ENCODE results near the gene DZIP3. TPM values are rescaled to one million over a fixed set of nuclear protein-coding genes. Genes with fewer than 3 reads are reported as not detected.

The DZIP3 gene
- total and polyA plus RNA-seq, 2 donors (not counting 1 experiment from before 2014, with no cell fraction given), result 6.8 to 11.1 TPM

DNA sequence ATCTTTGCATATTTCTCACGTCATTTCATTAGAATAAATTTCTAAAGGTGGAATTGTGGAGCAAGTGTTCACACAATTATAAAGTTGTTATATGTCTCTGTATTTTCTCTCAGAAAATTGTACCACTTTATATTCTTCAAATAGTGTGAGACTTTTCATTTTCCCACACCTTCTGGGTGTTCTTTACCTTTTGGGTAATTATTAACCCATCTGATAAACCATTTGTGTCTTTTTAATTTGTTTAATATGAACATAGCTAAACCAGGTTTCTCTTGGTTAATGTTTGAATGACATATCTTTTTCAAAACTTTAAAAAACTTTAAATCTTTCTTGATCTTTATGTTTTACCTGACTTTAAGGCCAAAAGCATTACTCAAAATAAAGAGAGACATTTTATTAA, 40.5 kb downstream of the DZIP3 start:
- intact Hi-C loops (cut with micrococcal nuclease), result no loop called here

GRCh38 chr3:108642526-108642925, 53.0 kb downstream of the DZIP3 start:
- H3K4me3 Mint-ChIP-seq, result no peak overlapping the region
- Histone ChIP-seq H4K20me1 (ENCODE audit: control insufficient read depth, insufficient read depth, low read length, poor library complexity, severe bottlenecking) (no peaks in the 10 kb centered on the region), H3K9me3 (ENCODE audit: control extremely low read depth in 1 of 3, control insufficient read depth in 2 of 3, insufficient read depth in 1 of 3, low read length in 2 of 3) (no peaks in the 10 kb centered on the region), H3K36me3 (replicated peaks in 1 of 2; ENCODE audit: control extremely low read depth in 1 of 2, control insufficient read depth in 1 of 2, extremely low read depth in 1 of 2, insufficient read depth in 2 of 2, low read length in 1 of 2) (peaks cover 7 to 8% of the 10 kb centered on the region in 2 experiments), H3K4me3 (ENCODE audit: control extremely low read depth in 1 of 5, extremely low read depth in 1 of 5, insufficient read depth in 1 of 5, low read depth in 2 of 5, low read length in 4 of 5) (no peak overlapping the region), H3K4me2 (replicated peaks; ENCODE audit: low read depth, low read length, poor library complexity, severe bottlenecking) (no peak overlapping the region), H2AFZ (ENCODE audit: insufficient read depth, low read depth, low read length, poor library complexity, severe bottlenecking) (no peak overlapping the region), H3K27ac (ENCODE audit: low read length in 2 of 2) (no peak overlapping the region), H3K4me1 (ENCODE audit: control insufficient read depth in 2 of 2, insufficient read depth in 2 of 2, low read length in 2 of 2) (no peaks in the 10 kb centered on the region), H3K9ac (ENCODE audit: low read length) (no peak overlapping the region), H3K79me2 (ENCODE audit: control insufficient read depth, insufficient read depth, low read length) (no peaks in the 10 kb centered on the region), H3K27me3 (replicated peaks in 1 of 4; ENCODE audit: control extremely low read depth in 1 of 4, control insufficient read depth in 3 of 4, insufficient read depth in 4 of 4, low read length in 3 of 4) (no peaks in the 10 kb centered on the region)
- no peak for ATAC-seq (ENCODE audit: low read depth)
- no peaks in the 10 kb centered on the region for H3K27me3 Mint-ChIP-seq
- TF ChIP-seq, protein P1, sequence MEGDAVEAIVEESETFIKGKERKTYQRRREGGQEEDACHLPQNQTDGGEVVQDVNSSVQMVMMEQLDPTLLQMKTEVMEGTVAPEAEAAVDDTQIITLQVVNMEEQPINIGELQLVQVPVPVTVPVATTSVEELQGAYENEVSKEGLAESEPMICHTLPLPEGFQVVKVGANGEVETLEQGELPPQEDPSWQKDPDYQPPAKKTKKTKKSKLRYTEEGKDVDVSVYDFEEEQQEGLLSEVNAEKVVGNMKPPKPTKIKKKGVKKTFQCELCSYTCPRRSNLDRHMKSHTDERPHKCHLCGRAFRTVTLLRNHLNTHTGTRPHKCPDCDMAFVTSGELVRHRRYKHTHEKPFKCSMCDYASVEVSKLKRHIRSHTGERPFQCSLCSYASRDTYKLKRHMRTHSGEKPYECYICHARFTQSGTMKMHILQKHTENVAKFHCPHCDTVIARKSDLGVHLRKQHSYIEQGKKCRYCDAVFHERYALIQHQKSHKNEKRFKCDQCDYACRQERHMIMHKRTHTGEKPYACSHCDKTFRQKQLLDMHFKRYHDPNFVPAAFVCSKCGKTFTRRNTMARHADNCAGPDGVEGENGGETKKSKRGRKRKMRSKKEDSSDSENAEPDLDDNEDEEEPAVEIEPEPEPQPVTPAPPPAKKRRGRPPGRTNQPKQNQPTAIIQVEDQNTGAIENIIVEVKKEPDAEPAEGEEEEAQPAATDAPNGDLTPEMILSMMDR (IDR thresholded peaks at IDR 0.05), result no peak
- no peak for TF ChIP-seq EZH2 (IDR thresholded peaks at IDR 0.05; ENCODE audit: borderline replicate concordance, insufficient read depth, low read depth, low read length, poor library complexity, severe bottlenecking)
- ChIA-PET CTCF (no interaction called here), POLR2A (no interaction called here)
- WGBS (ENCODE audit: insufficient coverage), result no CpG with 5 or more reads among the region's 3 CpGs
- no peak for DNase-seq
- no peak overlapping the region for H3K27ac Mint-ChIP-seq
- no peaks in the 10 kb centered on the region for H3K9me3 Mint-ChIP-seq (ENCODE audit: insufficient read depth)
- no peaks in the 10 kb centered on the region for H3K4me1 Mint-ChIP-seq
- intact Hi-C loops (cut with micrococcal nuclease), result no loop called here

More for the DNA sequence above, 40.5 kb downstream of the DZIP3 start:
- no peak overlapping the region for H3K27ac Mint-ChIP-seq
- no CpG with 5 or more reads among the region's 1 CpG for WGBS (ENCODE audit: insufficient coverage)
- H3K4me1 Mint-ChIP-seq, result peaks cover 9% of the 10 kb centered on the region
- H3K9me3 Mint-ChIP-seq (ENCODE audit: insufficient read depth), result no peaks in the 10 kb centered on the region
- Histone ChIP-seq H3K9me3 (ENCODE audit: control extremely low read depth in 1 of 3, control insufficient read depth in 2 of 3, insufficient read depth in 1 of 3, low read length in 2 of 3) (no peaks in the 10 kb centered on the region), H3K9ac (ENCODE audit: low read length) (no peak overlapping the region), H3K4me1 (ENCODE audit: control insufficient read depth in 2 of 2, insufficient read depth in 2 of 2, low read length in 2 of 2) (peaks cover 0 to 3% of the 10 kb centered on the region in 2 donors), H3K27ac (ENCODE audit: low read length in 2 of 2) (no peak overlapping the region), H2AFZ (ENCODE audit: insufficient read depth, low read depth, low read length, poor library complexity, severe bottlenecking) (no peak overlapping the region), H3K27me3 (replicated peaks in 1 of 4; ENCODE audit: control extremely low read depth in 1 of 4, control insufficient read depth in 3 of 4, insufficient read depth in 4 of 4, low read length in 3 of 4) (no peaks in the 10 kb centered on the region), H4K20me1 (ENCODE audit: control insufficient read depth, insufficient read depth, low read length, poor library complexity, severe bottlenecking) (no peaks in the 10 kb centered on the region), H3K4me3 (ENCODE audit: control extremely low read depth in 1 of 5, extremely low read depth in 1 of 5, insufficient read depth in 1 of 5, low read depth in 2 of 5, low read length in 4 of 5) (no peak overlapping the region), H3K4me2 (replicated peaks; ENCODE audit: low read depth, low read length, poor library complexity, severe bottlenecking) (no peak overlapping the region), H3K36me3 (replicated peaks in 1 of 2; ENCODE audit: control extremely low read depth in 1 of 2, control insufficient read depth in 1 of 2, extremely low read depth in 1 of 2, insufficient read depth in 2 of 2, low read length in 1 of 2) (peaks cover 0 to 7% of the 10 kb centered on the region in 2 experiments), H3K79me2 (ENCODE audit: control insufficient read depth, insufficient read depth, low read length) (no peaks in the 10 kb centered on the region)
- ChIA-PET POLR2A (no interaction called here), CTCF (no interaction called here)
- no peaks in the 10 kb centered on the region for H3K27me3 Mint-ChIP-seq
- no peak for TF ChIP-seq EZH2 (IDR thresholded peaks at IDR 0.05; ENCODE audit: borderline replicate concordance, insufficient read depth, low read depth, low read length, poor library complexity, severe bottlenecking)
- TF ChIP-seq, protein P1 (IDR thresholded peaks at IDR 0.05), result no peak
- no peak for DNase-seq
- no peak for ATAC-seq (ENCODE audit: low read depth)
- no peak overlapping the region for H3K4me3 Mint-ChIP-seq
